ENCODE measurements around the gene SPESP1. TPM values are rescaled to one million over a fixed set of nuclear protein-coding genes. Genes with fewer than 3 reads are reported as not detected.

Gene SPESP1
- total and polyA plus RNA-seq, 9 of the 15 experiments (the other 6 are each of a cell fraction or from before 2014, with no cell fraction given) = not detected

- TF ChIP-seq SIN3B (IDR thresholded peaks at IDR 0.05; ENCODE audit: low read depth) = no peak
- no peak for TF ChIP-seq HDAC3 (IDR thresholded peaks at IDR 0.05; ENCODE audit: borderline replicate concordance, partially characterized antibody)
- no peak for TF ChIP-seq CREBBP (IDR thresholded peaks at IDR 0.05; ENCODE audit: low read depth, low read length)
- TF ChIP-seq ZBTB17 (CRISPR knock-in tag; IDR thresholded peaks at IDR 0.05) = no peak
- no peak for TF ChIP-seq USF2 (CRISPR knock-in tag; IDR thresholded peaks at IDR 0.05)
- TF ChIP-seq HMGN3 (IDR thresholded peaks at IDR 0.05; ENCODE audit: borderline replicate concordance, extremely low read depth, insufficient read length, low read depth, low read length) = no peak
- 0 out of 2 replicates have a peak, but pooled peaks cover 6% of the 10 kb centered on the region for H3K9me3 ChIP-seq (replicated peaks; ENCODE audit: control insufficient read depth, insufficient read depth, low read depth, low read length)
- no peaks in the 10 kb centered on the region for H3K9me1 ChIP-seq (ENCODE audit: control insufficient read depth, insufficient read depth, low read length)
- in situ Hi-C loops (cut with MboI) = no loop called here
- ATAC-seq = no peak
- no peak overlapping the region for H3K27ac ChIP-seq (ENCODE audit: extremely low read depth, low read depth, low read length)
- H3K4me3 ChIP-seq = no peak overlapping the region
- CTCF ChIA-PET (ENCODE audit: low intra/inter-chr PET ratio) = no interaction called here
- 67% methylated on average over 5 of the region's 5 CpGs for WGBS (ENCODE audit: insufficient coverage, low coverage, missing lambda C conversion rate)
- no peak for DNase-seq (ENCODE audit: extremely low read depth in 1 of 4, low spot score in 3 of 4)
- POLR2A ChIA-PET = interaction anchor here (0.7 to 1.3 kb wide), 2 partner anchors 11 to 14 kb away, joined by 3 read pairs; no protein-coding TSS in a partner anchor
- no peaks in the 10 kb centered on the region for H3K27me3 ChIP-seq (ENCODE audit: control insufficient read depth in 2 of 2, insufficient read depth in 2 of 2, low read length in 2 of 2)
- no peak overlapping the region for H3K9ac ChIP-seq (ENCODE audit: insufficient read depth in 1 of 2, low read depth in 2 of 2, low read length in 2 of 2)
- H3K4me1 ChIP-seq (replicated peaks in 1 of 2; ENCODE audit: control insufficient read depth in 2 of 2, insufficient read depth in 2 of 2, low read length in 2 of 2) = peaks cover 39 to 49% of the 10 kb centered on the region in 2 experiments
- H2AFZ ChIP-seq (ENCODE audit: low read depth, low read length) = no peak overlapping the region
- no peak overlapping the region for H3K4me2 ChIP-seq (ENCODE audit: insufficient read depth, low read length)
- no TSS peak for BruUV-seq (replicated peaks)
- H3K36me3 ChIP-seq (ENCODE audit: control insufficient read depth, insufficient read depth, low read length) = no peaks in the 10 kb centered on the region
- no peaks in the 10 kb centered on the region for H3K79me2 ChIP-seq (ENCODE audit: control insufficient read depth, insufficient read depth, low read length)
- intact Hi-C loops (cut with micrococcal nuclease) = no loop called here
- FAIRE-seq = no peak
- peaks cover 2% of the 10 kb centered on the region; the same call in 1 of the 2 replicates for H4K20me1 ChIP-seq (replicated peaks; ENCODE audit: control insufficient read depth, insufficient read depth, low read length)
These were observed 56.0 kb downstream of the SPESP1 start for GRCh38 chr15:68986322-68986721.

All from K562 (cell line).